ENCODE measurements around the gene SMARCB1. TPM values are rescaled to one million over a fixed set of nuclear protein-coding genes. Genes with fewer than 3 reads are reported as not detected.
"Not testable (repeated sequence)": the region's sequence is repeated elsewhere in the genome, so short reads cannot be mapped to it uniquely, and the experiment has no call there.

SMARCB1 gene
- total RNA-seq, 1 donor from 2014 or later = 105 TPM

DNA sequence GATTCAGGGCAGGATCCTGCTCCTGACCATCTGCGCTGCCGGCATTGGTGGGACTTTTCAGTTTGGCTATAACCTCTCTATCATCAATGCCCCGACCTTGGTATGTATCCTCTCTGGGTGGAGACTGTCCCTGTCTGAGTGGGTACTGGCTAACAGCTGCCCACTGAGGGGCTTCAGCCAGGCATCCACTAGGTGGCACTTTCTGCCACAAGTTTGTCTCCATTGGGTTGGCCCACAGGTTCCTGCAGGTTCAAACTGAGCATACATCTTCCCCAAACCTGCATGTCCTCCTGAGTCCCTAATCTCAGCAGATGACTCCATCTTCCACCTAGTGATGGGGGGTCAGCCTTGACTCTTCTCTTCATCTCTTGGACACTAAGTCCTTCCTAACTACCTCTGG, 75.3 kb downstream of the SMARCB1 start:
- Mint-ChIP-seq H3K27me3 (ENCODE audit: unreplicated experiment) (peaks cover 6% of the 10 kb centered on the region), H3K36me3 (ENCODE audit: low read depth, unreplicated experiment) (peaks cover 6% of the 10 kb centered on the region), H3K27ac (ENCODE audit: unreplicated experiment) (peak overlapping the region; percentile 25), H3K9me3 (ENCODE audit: unreplicated experiment) (no peaks in the 10 kb centered on the region), H3K4me3 (ENCODE audit: unreplicated experiment) (no peak overlapping the region), H3K4me1 (ENCODE audit: unreplicated experiment) (peaks cover 16% of the 10 kb centered on the region)
- TF ChIP-seq, protein P1, sequence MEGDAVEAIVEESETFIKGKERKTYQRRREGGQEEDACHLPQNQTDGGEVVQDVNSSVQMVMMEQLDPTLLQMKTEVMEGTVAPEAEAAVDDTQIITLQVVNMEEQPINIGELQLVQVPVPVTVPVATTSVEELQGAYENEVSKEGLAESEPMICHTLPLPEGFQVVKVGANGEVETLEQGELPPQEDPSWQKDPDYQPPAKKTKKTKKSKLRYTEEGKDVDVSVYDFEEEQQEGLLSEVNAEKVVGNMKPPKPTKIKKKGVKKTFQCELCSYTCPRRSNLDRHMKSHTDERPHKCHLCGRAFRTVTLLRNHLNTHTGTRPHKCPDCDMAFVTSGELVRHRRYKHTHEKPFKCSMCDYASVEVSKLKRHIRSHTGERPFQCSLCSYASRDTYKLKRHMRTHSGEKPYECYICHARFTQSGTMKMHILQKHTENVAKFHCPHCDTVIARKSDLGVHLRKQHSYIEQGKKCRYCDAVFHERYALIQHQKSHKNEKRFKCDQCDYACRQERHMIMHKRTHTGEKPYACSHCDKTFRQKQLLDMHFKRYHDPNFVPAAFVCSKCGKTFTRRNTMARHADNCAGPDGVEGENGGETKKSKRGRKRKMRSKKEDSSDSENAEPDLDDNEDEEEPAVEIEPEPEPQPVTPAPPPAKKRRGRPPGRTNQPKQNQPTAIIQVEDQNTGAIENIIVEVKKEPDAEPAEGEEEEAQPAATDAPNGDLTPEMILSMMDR (IDR thresholded peaks at IDR 0.05; ENCODE audit: unreplicated experiment) = peak; percentile 14
- peak; percentile 55 for DNase-seq (ENCODE audit: low spot score)

DNA sequence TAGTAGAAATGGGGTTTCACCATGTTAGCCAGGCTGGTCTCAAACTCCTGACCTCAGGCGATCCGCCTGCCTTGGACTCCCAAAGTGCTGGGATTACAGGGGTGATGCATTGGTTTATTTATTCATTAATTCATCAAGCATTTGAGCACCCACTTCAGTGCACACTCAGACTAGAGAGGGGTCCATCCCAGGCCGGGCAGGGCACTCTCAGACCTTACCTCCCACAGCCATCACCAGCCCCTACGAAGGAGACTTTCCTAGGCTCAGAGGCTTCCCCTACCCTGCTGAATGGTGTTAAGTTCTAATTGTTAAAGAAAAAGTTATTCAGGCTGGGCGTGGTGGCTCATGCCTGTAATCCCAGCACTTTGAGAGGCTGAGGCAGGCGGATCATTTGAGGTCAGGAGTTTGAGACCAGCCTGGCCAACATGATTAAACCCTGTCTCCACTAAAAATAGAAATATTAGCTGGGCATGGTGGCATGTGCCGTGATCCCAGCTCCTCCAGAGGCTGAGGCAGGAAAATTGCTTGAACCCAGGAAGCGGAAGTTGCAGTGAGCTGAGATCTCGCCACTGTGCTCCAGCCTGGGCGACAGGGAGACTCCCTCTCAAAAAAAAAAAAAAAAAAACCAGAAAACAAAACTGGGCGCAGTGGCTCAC, 77.9 kb downstream of the SMARCB1 start:
- not testable (repeated sequence) for H3K27ac Mint-ChIP-seq (ENCODE audit: unreplicated experiment); H3K27me3 Mint-ChIP-seq (ENCODE audit: unreplicated experiment); H3K4me1 Mint-ChIP-seq (ENCODE audit: unreplicated experiment); H3K4me3 Mint-ChIP-seq (ENCODE audit: unreplicated experiment); H3K9me3 Mint-ChIP-seq (ENCODE audit: unreplicated experiment); DNase-seq (ENCODE audit: low spot score)
- H3K36me3 Mint-ChIP-seq (ENCODE audit: low read depth, unreplicated experiment) = peaks cover 13% of the 10 kb centered on the region

DNA sequence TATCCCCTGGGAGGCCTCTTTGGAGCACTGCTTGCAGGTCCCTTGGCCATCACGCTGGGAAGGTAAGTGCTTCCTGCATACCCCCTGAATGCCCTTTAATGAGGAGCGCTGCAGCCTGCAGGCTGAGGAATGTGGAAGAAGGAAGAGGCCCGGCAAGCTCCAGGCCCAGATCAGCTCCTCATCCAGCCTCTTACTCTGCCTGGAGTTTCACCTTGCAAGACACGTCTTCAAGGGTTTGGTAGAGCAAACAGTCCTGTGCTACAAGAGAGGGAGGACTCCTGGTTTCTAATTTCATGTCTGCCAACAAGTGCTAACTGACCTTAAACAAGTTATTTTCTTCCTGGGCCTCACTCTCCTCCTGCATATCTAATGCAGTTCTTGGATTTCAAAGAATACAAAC, 81.8 kb downstream of the SMARCB1 start:
- Mint-ChIP-seq H3K4me3 (ENCODE audit: unreplicated experiment) (no peak overlapping the region), H3K27me3 (ENCODE audit: unreplicated experiment) (no peaks in the 10 kb centered on the region), H3K4me1 (ENCODE audit: unreplicated experiment) (peaks cover 3% of the 10 kb centered on the region), H3K27ac (ENCODE audit: unreplicated experiment) (no peak overlapping the region), H3K36me3 (ENCODE audit: low read depth, unreplicated experiment) (peaks cover 13% of the 10 kb centered on the region), H3K9me3 (ENCODE audit: unreplicated experiment) (no peaks in the 10 kb centered on the region)
- no peak for DNase-seq (ENCODE audit: low spot score)
- TF ChIP-seq, protein P1 (IDR thresholded peaks at IDR 0.05; ENCODE audit: unreplicated experiment) = no peak

DNA sequence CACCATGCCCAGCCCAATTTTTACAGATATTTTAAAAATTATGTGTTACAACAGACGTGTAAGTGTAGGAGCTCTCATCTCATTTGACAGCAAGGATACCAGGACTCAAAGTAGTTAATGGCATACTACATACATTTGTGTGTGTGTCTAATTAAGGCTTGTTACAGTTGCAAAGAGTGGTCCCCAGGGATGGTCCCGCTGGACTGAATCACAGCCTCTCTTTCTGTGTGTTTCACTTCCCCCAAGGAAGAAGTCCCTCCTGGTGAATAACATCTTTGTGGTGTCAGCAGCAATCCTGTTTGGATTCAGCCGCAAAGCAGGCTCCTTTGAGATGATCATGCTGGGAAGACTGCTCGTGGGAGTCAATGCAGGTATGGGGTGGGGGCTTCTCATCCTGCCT, 88.1 kb downstream of the SMARCB1 start:
- DNase-seq (ENCODE audit: low spot score) = no peak
- no peaks in the 10 kb centered on the region for H3K9me3 Mint-ChIP-seq (ENCODE audit: unreplicated experiment)
- H3K36me3 Mint-ChIP-seq (ENCODE audit: low read depth, unreplicated experiment) = peaks cover 19% of the 10 kb centered on the region
- peaks cover 3% of the 10 kb centered on the region for H3K4me1 Mint-ChIP-seq (ENCODE audit: unreplicated experiment)
- H3K4me3 Mint-ChIP-seq (ENCODE audit: unreplicated experiment) = no peak overlapping the region
- no peak overlapping the region for H3K27ac Mint-ChIP-seq (ENCODE audit: unreplicated experiment)
- TF ChIP-seq, protein P1 (IDR thresholded peaks at IDR 0.05; ENCODE audit: unreplicated experiment) = no peak
- no peaks in the 10 kb centered on the region for H3K27me3 Mint-ChIP-seq (ENCODE audit: unreplicated experiment)

DNA sequence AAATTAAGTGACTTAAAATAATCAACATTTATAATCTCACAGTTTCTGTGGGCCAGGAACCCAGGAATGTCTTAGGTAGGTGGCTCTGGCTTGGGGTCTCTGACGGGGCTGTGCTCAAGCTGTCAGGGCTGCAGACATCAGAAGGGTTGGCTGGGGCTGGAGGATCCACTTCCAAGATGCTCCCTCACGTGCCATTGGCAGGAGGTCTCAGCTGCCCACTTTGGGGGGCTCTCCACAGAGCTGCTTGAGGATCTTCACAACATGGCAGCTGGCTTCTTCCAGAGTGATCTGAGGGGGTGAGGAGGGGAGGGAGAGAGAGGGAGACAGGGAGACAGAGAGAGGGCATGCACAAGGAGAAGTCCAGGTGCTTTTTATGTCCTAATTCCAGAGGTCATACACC, 89.0 kb downstream of the SMARCB1 start:
- Mint-ChIP-seq H3K27me3 (ENCODE audit: unreplicated experiment) (peaks cover under 1% of the 10 kb centered on the region), H3K27ac (ENCODE audit: unreplicated experiment) (no peak overlapping the region), H3K4me3 (ENCODE audit: unreplicated experiment) (no peak overlapping the region), H3K4me1 (ENCODE audit: unreplicated experiment) (no peaks in the 10 kb centered on the region), H3K9me3 (ENCODE audit: unreplicated experiment) (no peaks in the 10 kb centered on the region), H3K36me3 (ENCODE audit: low read depth, unreplicated experiment) (peaks cover 15% of the 10 kb centered on the region)
- DNase-seq (ENCODE audit: low spot score) = no peak
- TF ChIP-seq, protein P1 (IDR thresholded peaks at IDR 0.05; ENCODE audit: unreplicated experiment) = no peak

Measured in endothelial cell (in vitro differentiated cells).